ENCODE results near the gene GNG4. TPM values are rescaled to one million over a fixed set of nuclear protein-coding genes. Genes with fewer than 3 reads are reported as not detected.

The GNG4 gene
- total and polyA plus RNA-seq, 2 donors (not counting 3 experiments of a cell fraction or from before 2014, with no cell fraction given) = 0.10 TPM; not detected in 1

- no peaks in the 10 kb centered on the region for H3K9me1 ChIP-seq (replicated peaks; ENCODE audit: control insufficient read depth, extremely low read depth, insufficient read depth, low read length)
- dilution Hi-C loops (cut with MboI; ENCODE audit: extremely low pct_ligation_motif_present, low sequenced_read_pairs) (no loop called here), intact Hi-C loops (cut with micrococcal nuclease) (no loop called here)
- no peaks in the 10 kb centered on the region for H3K79me2 ChIP-seq (ENCODE audit: control insufficient read depth, insufficient read depth, low read length)
- no peak for FAIRE-seq
- no peaks in the 10 kb centered on the region for H3K36me3 ChIP-seq (ENCODE audit: control insufficient read depth in 2 of 2, extremely low read depth in 1 of 2, insufficient read depth in 2 of 2, low read length in 2 of 2)
- no peak overlapping the region for H3K4me3 ChIP-seq (replicated peaks in 1 of 3; ENCODE audit: insufficient read depth in 1 of 3, low read depth in 1 of 3, low read length in 3 of 3)
- TF ChIP-seq POLR2A (IDR thresholded peaks at IDR 0.05; ENCODE audit: low read depth, low read length) (no peak), POLR2AphosphoS5 (IDR thresholded peaks at IDR 0.05; ENCODE audit: insufficient read depth, low read depth, low read length) (no peak), FOS (IDR thresholded peaks at IDR 0.05; ENCODE audit: borderline replicate concordance, insufficient read depth, low read length) (no peak), JUN (IDR thresholded peaks at IDR 0.05; ENCODE audit: borderline replicate concordance, insufficient read depth, insufficient read length, low read depth) (no peak), CTCF (IDR thresholded peaks at IDR 0.05; ENCODE audit: extremely low read depth in 1 of 2, insufficient read depth in 1 of 2, low read depth in 1 of 2, low read length in 2 of 2) (no peak)
- H3K9ac ChIP-seq (replicated peaks; ENCODE audit: extremely low read depth, insufficient read depth, low read length) = no peak overlapping the region
- no peak for DNase-seq (ENCODE audit: low read depth, low spot score)
- no peak overlapping the region for H2AFZ ChIP-seq (ENCODE audit: low read depth, low read length)
- H3K4me2 ChIP-seq (ENCODE audit: insufficient read depth, low read length) = no peak overlapping the region
- H3K4me1 ChIP-seq (ENCODE audit: control insufficient read depth, extremely low read depth, insufficient read depth, low read length) = peaks cover 17% of the 10 kb centered on the region
- H4K20me1 ChIP-seq (replicated peaks; ENCODE audit: control insufficient read depth, extremely low read depth, insufficient read depth, low read length) = no peaks in the 10 kb centered on the region
- CTCF ChIA-PET = interaction anchor here (0.9 to 1.6 kb wide), 6 partner anchors 9 to 48 kb away, joined by 3 to 8 read pairs (median 4); no protein-coding TSS in a partner anchor
- no peaks in the 10 kb centered on the region for H3K9me3 ChIP-seq (replicated peaks; ENCODE audit: control insufficient read depth, insufficient read depth, low read length)
- no peak overlapping the region for H3K27ac ChIP-seq (ENCODE audit: insufficient read depth, low read depth, low read length)
- BruUV-seq (replicated peaks) = no TSS peak
- H3K27me3 ChIP-seq (ENCODE audit: control insufficient read depth in 2 of 2, insufficient read depth in 2 of 2, low read length in 2 of 2) = peaks cover 22 to 29% of the 10 kb centered on the region in 2 experiments
- POLR2A ChIA-PET = no interaction called here
Measured at GRCh38 chr1:235646463-235646862, 3.1 kb downstream of the GNG4 start.

- TF ChIP-seq MYC (IDR thresholded peaks at IDR 0.05; ENCODE audit: low read depth, low read length) (no peak), POLR2AphosphoS5 (IDR thresholded peaks at IDR 0.05; ENCODE audit: insufficient read depth, low read depth, low read length) (no peak), CTCF (IDR thresholded peaks at IDR 0.05; ENCODE audit: extremely low read depth in 1 of 2, insufficient read depth in 1 of 2, low read depth in 1 of 2, low read length in 2 of 2) (no peak), EZH2 (IDR thresholded peaks at IDR 0.05; ENCODE audit: borderline replicate concordance, low read depth, low read length, severe bottlenecking) (no peak), GATA2 (IDR thresholded peaks at IDR 0.05; ENCODE audit: insufficient read depth, insufficient read length, low read depth, low read length) (no peak), POLR2A (IDR thresholded peaks at IDR 0.05; ENCODE audit: low read depth, low read length) (no peak), FOS (IDR thresholded peaks at IDR 0.05; ENCODE audit: borderline replicate concordance, insufficient read depth, low read length) (no peak), JUN (IDR thresholded peaks at IDR 0.05; ENCODE audit: borderline replicate concordance, insufficient read depth, insufficient read length, low read depth) (no peak), MAX (IDR thresholded peaks at IDR 0.05; ENCODE audit: insufficient read depth, insufficient read length) (no peak)
- Histone ChIP-seq H3K4me2 (ENCODE audit: insufficient read depth, low read length) (no peak overlapping the region), H3K36me3 (ENCODE audit: control insufficient read depth in 2 of 2, extremely low read depth in 1 of 2, insufficient read depth in 2 of 2, low read length in 2 of 2) (no peaks in the 10 kb centered on the region), H3K27ac (ENCODE audit: insufficient read depth, low read depth, low read length) (no peak overlapping the region), H3K9ac (replicated peaks; ENCODE audit: extremely low read depth, insufficient read depth, low read length) (no peak overlapping the region), H3K9me3 (replicated peaks; ENCODE audit: control insufficient read depth, insufficient read depth, low read length) (no peaks in the 10 kb centered on the region), H3K9me1 (replicated peaks; ENCODE audit: control insufficient read depth, extremely low read depth, insufficient read depth, low read length) (no peaks in the 10 kb centered on the region), H3K4me1 (ENCODE audit: control insufficient read depth, extremely low read depth, insufficient read depth, low read length) (peaks cover 17% of the 10 kb centered on the region), H3K79me2 (ENCODE audit: control insufficient read depth, insufficient read depth, low read length) (no peaks in the 10 kb centered on the region), H3K4me3 (replicated peaks in 1 of 3; ENCODE audit: insufficient read depth in 1 of 3, low read depth in 1 of 3, low read length in 3 of 3) (no peak overlapping the region), H3K27me3 (ENCODE audit: control insufficient read depth in 2 of 2, insufficient read depth in 2 of 2, low read length in 2 of 2) (peaks cover 10 to 17% of the 10 kb centered on the region in 2 experiments), H2AFZ (ENCODE audit: low read depth, low read length) (no peak overlapping the region), H4K20me1 (replicated peaks; ENCODE audit: control insufficient read depth, extremely low read depth, insufficient read depth, low read length) (no peaks in the 10 kb centered on the region)
- FAIRE-seq (no peak), DNase-seq (ENCODE audit: low read depth, low spot score) (no peak)
- intact Hi-C loops (cut with micrococcal nuclease) = no loop called here
- no TSS peak for BruUV-seq (replicated peaks)
- dilution Hi-C loops (cut with MboI; ENCODE audit: extremely low pct_ligation_motif_present, low sequenced_read_pairs) = no loop called here
- ChIA-PET CTCF (no interaction called here), POLR2A (no interaction called here)
Measured at GRCh38 chr1:235644693-235645305, 4.8 kb downstream of the GNG4 start.

Measured in endothelial cell of umbilical vein (primary cell).